GM19035 (cell line): Measurements from ENCODE around the gene C10orf90.

ENCODE experiments used
- ATAC-seq: cut with Tn5 transposase; IDR thresholded peaks from one replicate; pipeline ENCODE4 v1.9.1; 2021; ENCODE audit not compliant: unreplicated experiment

Gene C10orf90

DNA sequence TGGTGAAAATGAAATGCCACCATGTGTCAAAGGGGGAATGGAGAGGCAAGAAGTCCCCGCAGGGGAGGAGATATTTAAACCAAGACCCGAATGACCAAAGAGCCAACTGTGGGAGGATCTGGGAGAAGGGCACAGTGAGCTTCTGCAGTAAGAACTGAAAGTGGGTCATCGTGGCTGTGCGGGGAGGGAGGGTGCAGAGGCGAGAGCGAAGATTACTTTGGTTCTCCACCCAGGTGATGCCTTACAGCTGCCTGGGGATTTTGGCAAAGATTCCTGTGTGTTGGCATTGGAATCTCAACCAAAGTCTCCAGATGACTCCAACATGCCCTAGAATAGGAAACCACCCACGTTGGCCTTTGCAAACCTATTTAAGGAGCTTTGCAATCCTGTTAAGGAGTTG, 238.0 kb downstream of the C10orf90 start:
- ATAC-seq = no peak

GRCh38 chr10:126431816-126432215, 238.7 kb downstream of the C10orf90 start:
- no peak for ATAC-seq

GRCh38 chr10:126430512-126430911, 240.0 kb downstream of the C10orf90 start:
- ATAC-seq = no peak

- no peak for ATAC-seq
These were observed 241.2 kb downstream of the C10orf90 start for GRCh38 chr10:126429275-126429674.

GRCh38 chr10:126425489-126426065, 244.9 kb downstream of the C10orf90 start:
- no peak for ATAC-seq

- no peak for ATAC-seq
These were observed 245.5 kb downstream of the C10orf90 start for GRCh38 chr10:126425032-126425431.

- ATAC-seq = no peak
These were observed 246.6 kb downstream of the C10orf90 start for GRCh38 chr10:126423732-126424491.

- ATAC-seq = no peak
These were observed 247.9 kb downstream of the C10orf90 start for GRCh38 chr10:126422567-126422966.

DNA sequence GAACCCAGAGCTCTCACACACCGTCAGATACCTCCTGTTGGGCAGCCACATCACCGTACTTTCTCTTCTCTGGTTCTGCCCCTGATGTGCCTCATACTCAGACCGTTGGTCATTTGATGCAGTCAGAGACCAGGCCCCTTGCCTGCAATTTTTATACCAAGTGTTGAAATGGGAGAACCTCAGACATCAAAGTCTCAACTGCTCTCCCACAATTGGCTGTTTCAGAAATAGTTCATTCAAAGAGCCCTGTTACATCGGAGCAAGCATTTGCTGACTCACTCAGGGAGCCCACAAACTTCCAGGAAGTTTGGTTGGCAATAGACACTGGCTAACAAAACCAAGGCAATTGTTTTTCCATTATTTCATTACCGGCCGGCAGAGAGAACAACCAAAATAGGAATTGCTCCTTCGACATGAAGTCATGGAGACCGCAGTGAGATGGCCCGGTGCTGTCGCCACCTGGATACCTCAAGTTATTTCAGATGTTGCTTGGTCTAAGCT, 248.7 kb downstream of the C10orf90 start:
- no peak for ATAC-seq

- no peak for ATAC-seq
These were observed 249.8 kb downstream of the C10orf90 start for GRCh38 chr10:126420567-126421300.

GRCh38 chr10:126417220-126417825, 253.2 kb downstream of the C10orf90 start:
- ATAC-seq = no peak

DNA sequence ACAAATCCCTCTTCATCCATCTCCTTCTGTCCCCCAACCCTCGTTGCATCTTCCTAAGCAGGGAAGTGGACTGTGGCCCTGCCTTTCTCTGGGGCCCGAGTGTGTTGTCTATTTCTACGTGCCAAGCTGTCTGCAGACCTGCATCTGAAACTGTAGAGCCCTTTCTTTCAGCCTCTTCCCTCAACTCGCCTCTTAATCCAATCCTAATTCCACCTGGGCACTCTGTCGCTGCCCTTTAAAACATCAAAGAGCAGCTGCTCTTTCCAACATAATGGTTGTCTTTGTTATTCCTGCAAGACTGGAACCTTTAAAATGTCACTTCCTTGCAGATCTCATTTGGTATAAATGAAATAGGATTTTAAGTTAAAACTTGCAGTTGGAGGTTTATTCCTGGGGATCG, 260.7 kb downstream of the C10orf90 start:
- ATAC-seq = no peak

- ATAC-seq = no peak
These were observed 261.4 kb downstream of the C10orf90 start for GRCh38 chr10:126408953-126409641.

- ATAC-seq = no peak
These were observed 262.7 kb downstream of the C10orf90 start for GRCh38 chr10:126407831-126408230.

GRCh38 chr10:126405239-126405775, 265.2 kb downstream of the C10orf90 start:
- ATAC-seq = no peak

DNA sequence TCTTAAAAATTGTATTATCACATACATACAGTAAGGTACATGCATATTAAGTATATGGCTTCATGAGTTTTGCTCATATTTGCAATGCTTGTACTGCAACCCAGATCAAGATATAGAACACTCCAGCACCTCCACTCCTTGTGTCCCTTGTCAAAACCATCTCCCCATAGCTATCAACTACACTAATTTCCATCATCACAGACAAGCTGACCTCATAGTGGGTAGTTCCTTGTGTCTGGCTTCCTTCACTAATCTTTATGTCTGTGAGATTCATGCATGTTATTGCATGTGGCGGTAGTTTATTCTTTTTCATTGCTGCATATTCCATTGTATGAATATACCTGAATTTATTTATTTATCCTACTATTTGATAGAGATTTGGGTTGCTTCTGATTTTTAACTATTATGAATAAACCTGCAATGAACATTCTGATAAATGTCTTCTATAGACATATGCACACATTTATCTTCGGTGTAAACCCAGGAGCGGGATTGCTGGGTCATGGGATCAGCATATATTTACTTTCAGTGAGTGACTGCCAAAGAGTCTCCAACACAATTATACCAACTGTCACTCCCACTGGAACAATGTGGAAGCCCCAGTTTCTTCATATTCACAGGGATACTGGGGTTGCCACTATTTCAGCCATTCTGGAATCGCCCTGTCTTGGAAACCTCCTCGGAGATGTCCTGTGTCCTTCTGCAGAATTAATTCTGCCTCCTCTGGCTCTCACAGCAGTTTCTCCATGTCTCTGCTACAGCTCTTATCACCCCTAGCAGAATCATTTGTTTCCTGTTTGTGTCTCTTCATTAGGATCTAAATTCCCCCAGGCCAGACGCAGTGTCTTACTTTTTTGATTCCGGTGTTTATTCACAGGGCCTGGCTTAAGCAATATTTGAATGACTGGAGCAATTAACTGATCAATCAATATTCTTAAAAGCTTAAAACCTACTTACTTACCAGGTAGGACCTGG, 267.5 kb downstream of the C10orf90 start:
- no peak for ATAC-seq

GRCh38 chr10:126400641-126401040, 269.9 kb downstream of the C10orf90 start:
- no peak for ATAC-seq

DNA sequence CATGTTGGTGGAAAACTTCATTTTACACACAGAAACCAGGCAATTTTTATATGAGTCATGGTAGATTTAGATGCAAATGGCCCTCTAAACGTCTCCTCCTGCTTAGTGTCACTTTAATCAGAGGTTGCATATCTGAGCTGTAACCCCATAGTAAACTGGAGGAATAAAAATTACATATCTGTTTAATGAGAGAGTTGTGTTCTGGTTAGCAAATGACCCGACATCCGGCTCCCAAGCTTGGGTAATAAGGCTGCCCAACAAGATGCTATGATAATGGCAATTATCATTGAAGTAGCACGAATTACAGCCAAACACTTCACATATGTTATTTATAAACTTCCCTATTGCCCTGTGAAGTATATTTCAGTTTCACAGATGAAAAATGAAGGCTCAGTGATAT, 271.6 kb downstream of the C10orf90 start:
- no peak for ATAC-seq

DNA sequence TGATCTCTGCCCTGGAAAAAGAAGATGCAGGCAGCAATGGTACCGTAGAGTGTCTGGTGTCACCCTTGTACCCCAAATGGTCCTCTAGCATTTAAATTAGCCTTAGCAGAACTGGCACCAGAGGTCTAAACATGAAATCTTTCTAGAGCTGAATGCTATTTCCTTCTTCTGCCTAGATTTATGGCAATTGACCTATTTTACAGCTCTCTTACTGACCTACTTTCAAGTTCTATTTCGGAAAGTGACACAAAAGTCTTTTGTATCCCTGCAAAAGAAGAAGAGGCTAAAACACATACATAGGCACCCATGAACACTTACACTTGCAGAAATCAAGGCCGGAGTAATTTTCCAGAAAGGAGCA, 272.1 kb downstream of the C10orf90 start:
- no peak for ATAC-seq
